HCT116 (cell line): ENCODE results near the gene RET.

Experiments
- EZH2 ChIP-seq: fragments of 200-600 bp; sonication (generic); IDR thresholded peaks from 2 replicates; pipeline ENCODE4 v1.6.1; 2017; ENCODE audit warnings: antibody characterized with exemption, mixed run types
- EZH2phosphoT487 ChIP-seq: fragments of 200-600 bp; IDR thresholded peaks from 2 replicates; pipeline ENCODE4 v1.6.1; 2018; ENCODE audit warnings: antibody characterized with exemption, borderline replicate concordance
- POLR2A ChIP-seq: IDR thresholded peaks from 2 replicates; pipeline ENCODE4 v1.7.0; 2011; ENCODE audit warnings: borderline replicate concordance; ENCODE audit not compliant: insufficient read depth, insufficient read length; ENCODE audit errors: extremely low read depth
- POLR2AphosphoS5 ChIP-seq: IDR thresholded peaks from 2 replicates; pipeline ENCODE4 v1.6.1; 2011; ENCODE audit warnings: mild to moderate bottlenecking, low read depth, low read length, moderate library complexity
- RAD21 ChIP-seq: IDR thresholded peaks from 2 replicates; pipeline ENCODE4 v1.6.1; 2012; ENCODE audit warnings: low read depth, mild to moderate bottlenecking
- YY1 ChIP-seq: IDR thresholded peaks from 2 replicates; pipeline ENCODE4 v1.6.1; 2011; ENCODE audit warnings: low read length, low read depth, moderate library complexity, mild to moderate bottlenecking; ENCODE audit not compliant: insufficient replicate concordance; ENCODE audit errors: extremely low read depth
- ZNF274 ChIP-seq: fragments of 200-500 bp; sonication (Bioruptor generic); IDR thresholded peaks from 2 replicates; pipeline ENCODE4 v1.6.1; 2014; ENCODE audit warnings: mild to moderate bottlenecking, low read depth, low read length, inconsistent platforms
- TF ChIP-seq, protein P1 (sequence below), 3 experiments: fragments of 200-600 bp in 1 of 3; sonication (generic) in 1 of 3; IDR thresholded peaks in 2 of 3; conservative IDR thresholded peaks in 1 of 3; 2 replicates each; pipeline ENCODE4 v1.5.1; 2012 to 2017; ENCODE audit warnings: low read depth in 2 of 3, low read length in 2 of 3, antibody characterized with exemption in 1 of 3, borderline replicate concordance in 1 of 3, control low read depth in 1 of 3, mild to moderate bottlenecking in 1 of 3, mixed read lengths in 1 of 3, mixed run types in 1 of 3, moderate library complexity in 1 of 3; ENCODE audit not compliant: insufficient read depth in 1 of 3

DNA sequence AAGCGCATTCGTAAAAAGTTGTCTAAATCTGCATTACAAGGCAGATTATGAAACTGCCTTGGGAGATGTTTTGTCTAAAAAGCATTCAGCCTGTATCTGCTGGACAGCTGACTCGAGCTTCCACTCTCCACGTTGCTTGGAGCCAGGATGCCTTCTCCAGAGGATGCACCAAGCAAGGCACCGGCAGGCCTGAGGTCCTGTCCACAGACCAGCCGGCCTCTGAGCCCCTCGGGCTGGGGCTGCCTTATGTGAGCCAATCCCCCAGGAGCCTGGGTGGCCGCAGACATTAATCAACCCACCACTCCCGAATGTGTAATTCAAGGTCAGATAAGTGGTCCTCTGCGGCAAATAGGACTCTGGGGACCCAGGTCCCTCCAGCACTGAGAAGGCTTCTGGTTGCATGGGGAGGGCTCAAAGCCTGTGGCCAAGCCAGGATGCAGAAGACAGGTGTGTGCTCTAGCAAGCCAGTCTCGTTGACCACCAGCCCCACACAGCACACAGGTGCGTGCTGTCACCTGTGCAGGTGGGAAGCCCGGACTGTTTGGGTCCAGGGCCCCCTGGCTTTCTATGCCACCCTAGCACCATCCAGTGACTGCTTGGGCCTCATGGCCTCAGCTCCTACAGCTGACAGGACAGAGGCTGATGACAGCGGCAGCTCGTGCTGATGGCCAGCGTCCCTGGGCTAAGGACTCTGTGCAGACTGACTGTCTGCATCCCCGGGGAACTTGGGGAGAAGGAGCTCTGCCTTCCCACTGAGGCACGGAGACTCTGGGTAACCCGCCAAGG lies 4.8 kb upstream of the RET start:
- TF ChIP-seq POLR2AphosphoS5: no peak
- TF ChIP-seq, protein P1, sequence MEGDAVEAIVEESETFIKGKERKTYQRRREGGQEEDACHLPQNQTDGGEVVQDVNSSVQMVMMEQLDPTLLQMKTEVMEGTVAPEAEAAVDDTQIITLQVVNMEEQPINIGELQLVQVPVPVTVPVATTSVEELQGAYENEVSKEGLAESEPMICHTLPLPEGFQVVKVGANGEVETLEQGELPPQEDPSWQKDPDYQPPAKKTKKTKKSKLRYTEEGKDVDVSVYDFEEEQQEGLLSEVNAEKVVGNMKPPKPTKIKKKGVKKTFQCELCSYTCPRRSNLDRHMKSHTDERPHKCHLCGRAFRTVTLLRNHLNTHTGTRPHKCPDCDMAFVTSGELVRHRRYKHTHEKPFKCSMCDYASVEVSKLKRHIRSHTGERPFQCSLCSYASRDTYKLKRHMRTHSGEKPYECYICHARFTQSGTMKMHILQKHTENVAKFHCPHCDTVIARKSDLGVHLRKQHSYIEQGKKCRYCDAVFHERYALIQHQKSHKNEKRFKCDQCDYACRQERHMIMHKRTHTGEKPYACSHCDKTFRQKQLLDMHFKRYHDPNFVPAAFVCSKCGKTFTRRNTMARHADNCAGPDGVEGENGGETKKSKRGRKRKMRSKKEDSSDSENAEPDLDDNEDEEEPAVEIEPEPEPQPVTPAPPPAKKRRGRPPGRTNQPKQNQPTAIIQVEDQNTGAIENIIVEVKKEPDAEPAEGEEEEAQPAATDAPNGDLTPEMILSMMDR (IDR thresholded peaks at IDR 0.05 in 2 of 3, conservative IDR thresholded peaks at IDR 0.05 in 1 of 3; ENCODE audit: borderline replicate concordance in 1 of 3, insufficient read depth in 1 of 3, low read depth in 2 of 3, low read length in 2 of 3): no peak
- no peak for TF ChIP-seq POLR2A
- no peak for TF ChIP-seq ZNF274
- TF ChIP-seq EZH2: no peak
- TF ChIP-seq RAD21: no peak
- TF ChIP-seq EZH2phosphoT487: no peak
- no peak for TF ChIP-seq YY1
